ENCODE data around the gene ITGA5.

Gene ITGA5

GRCh38 chr12:54415221-54415929 is 3.7 kb downstream of the ITGA5 start:
- in situ Hi-C loops (cut with HindIII; ENCODE audit: low pct_ligation_motif_present, low pct_unique_long_range_greater_than_20kb, low sequenced_read_pairs): no loop called here

GRCh38 chr12:54413284-54414190 is 5.5 kb downstream of the ITGA5 start:
- in situ Hi-C loops (cut with HindIII; ENCODE audit: low pct_ligation_motif_present, low pct_unique_long_range_greater_than_20kb, low sequenced_read_pairs): no loop called here
- DNase-seq: no peak

More at GRCh38 chr12:54415221-54415929, 3.7 kb downstream of the ITGA5 start:
- peak; percentile 27 for DNase-seq

DNA sequence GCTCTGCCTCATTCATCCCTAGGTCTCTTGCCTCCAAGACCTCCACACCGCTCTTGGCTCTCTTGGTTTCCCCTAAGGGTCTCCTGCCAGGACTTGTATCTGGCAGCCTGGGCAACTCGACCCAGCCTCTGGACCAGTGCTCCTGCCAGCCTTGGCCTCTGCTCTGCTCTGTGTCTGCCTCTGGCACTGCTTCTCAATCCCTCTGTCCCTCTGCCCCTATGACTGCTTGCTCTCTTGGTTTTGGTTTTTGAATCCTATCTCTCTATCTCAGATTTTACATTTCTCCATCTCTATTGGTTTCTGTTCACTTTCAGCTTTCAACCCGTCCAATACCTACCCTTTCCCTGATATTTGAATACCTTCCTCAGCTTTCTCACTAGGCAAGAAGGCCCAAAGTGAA is 6.3 kb downstream of the ITGA5 start:
- in situ Hi-C loops (cut with HindIII; ENCODE audit: low pct_ligation_motif_present, low pct_unique_long_range_greater_than_20kb, low sequenced_read_pairs): no loop called here
- no peak for DNase-seq

GRCh38 chr12:54412348-54412747 is 6.7 kb downstream of the ITGA5 start:
- DNase-seq: no peak
- in situ Hi-C loops (cut with HindIII; ENCODE audit: low pct_ligation_motif_present, low pct_unique_long_range_greater_than_20kb, low sequenced_read_pairs): no loop called here

DNA sequence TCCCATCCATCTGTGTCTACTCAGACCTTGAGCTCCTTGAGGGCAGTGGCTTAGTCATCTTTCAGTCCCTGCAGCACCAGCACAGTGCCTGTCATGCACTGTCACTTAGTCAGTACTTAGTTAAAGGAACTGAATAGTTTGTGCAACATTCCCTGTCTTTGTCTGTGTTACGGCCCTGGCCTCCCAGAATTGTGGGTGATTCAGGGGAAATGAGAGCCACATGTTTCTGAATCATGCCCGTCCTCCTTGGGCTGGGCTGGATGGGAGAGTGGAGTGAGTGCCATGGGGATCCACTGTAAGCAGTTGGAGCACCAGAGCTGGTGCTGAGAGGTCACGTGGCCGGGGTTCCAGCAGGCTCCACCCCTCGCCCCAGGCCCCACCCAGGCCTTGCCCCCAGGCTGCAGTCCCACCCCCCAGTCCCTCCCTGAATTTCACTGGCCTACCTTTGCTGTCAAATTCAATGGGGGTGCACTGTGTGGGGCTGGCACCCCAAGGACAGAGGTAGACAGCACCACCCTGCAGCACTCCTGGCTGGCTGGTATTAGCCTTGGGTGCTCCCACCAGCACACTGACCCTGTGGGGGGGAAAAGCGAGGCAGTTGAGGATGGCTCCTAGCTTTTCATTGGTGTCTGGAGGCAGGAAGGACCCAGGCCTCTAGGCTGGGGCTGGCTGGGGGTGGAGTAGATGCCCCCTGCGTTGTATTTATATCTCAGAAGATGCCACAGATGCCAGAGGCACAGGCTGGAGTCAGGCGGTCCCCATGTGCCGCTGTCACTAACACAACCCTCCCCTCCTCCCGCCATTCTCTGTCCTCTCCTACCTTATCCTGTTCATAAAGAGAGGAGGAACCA is 7.5 kb downstream of the ITGA5 start:
- DNase-seq: peak; percentile 86
- in situ Hi-C loops (cut with HindIII; ENCODE audit: low pct_ligation_motif_present, low pct_unique_long_range_greater_than_20kb, low sequenced_read_pairs): no loop called here

- in situ Hi-C loops (cut with HindIII; ENCODE audit: low pct_ligation_motif_present, low pct_unique_long_range_greater_than_20kb, low sequenced_read_pairs): no loop called here
Observed at GRCh38 chr12:54409267-54409666, 9.8 kb downstream of the ITGA5 start.

DNA sequence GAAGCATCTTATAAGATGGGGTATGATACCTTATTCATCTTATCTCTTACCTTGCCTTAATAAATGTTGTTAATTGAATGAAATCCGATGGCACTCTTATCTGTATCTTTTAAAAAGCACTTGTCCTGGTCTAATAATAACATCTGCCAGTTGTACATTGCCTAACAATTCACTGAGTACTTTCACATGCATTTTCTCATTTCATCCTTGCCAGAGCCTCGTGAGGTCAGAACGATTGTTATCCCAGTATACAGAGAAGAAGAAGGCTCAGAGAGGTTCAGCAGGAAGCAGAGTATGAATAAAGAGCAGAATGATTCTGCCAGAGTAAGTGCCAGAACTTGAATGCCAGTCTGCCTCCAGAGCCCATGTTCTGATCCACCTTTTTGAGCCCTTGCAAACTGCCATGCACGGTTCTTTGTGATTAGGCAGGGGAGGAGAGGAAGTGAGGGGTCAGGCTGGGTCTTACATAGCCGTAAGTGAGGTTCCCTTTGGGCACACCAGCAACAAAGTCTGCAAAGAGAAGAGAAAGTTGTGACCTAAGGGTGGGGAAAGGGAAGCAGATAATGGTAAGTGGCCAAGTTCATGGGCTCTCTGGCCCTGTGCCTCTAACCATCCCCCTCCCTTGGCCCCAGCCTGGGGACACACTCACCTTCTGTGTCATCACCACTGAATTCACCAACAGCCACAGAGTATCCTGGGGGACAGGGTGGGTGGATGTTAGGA is 11.7 kb downstream of the ITGA5 start:
- DNase-seq: no peak
- in situ Hi-C loops (cut with HindIII; ENCODE audit: low pct_ligation_motif_present, low pct_unique_long_range_greater_than_20kb, low sequenced_read_pairs): no loop called here

More at GRCh38 chr12:54409267-54409666, 9.8 kb downstream of the ITGA5 start:
- DNase-seq: no peak

DNA sequence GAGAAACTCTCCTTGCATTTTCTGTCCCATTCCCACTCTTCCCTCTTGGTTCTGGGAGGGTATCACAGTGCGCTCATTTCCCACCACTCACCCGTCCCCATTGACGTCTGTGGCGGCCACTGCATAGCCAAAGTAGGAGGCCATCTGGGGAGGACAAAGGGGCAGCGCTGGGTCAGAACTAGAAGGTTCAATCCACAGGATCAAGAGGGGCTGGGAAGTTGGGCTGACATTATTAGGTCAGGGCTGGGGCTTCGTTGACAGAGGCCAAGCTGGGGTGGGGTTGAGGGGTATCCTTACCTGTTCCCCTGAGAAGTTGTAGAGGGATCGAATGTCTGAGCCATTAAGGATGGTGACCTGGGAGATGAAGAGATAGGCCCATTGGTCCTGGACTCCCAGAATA is 13.5 kb downstream of the ITGA5 start:
- in situ Hi-C loops (cut with HindIII; ENCODE audit: low pct_ligation_motif_present, low pct_unique_long_range_greater_than_20kb, low sequenced_read_pairs): no loop called here
- no peak for DNase-seq

- in situ Hi-C loops (cut with HindIII; ENCODE audit: low pct_ligation_motif_present, low pct_unique_long_range_greater_than_20kb, low sequenced_read_pairs): no loop called here
- DNase-seq: no peak
Observed at GRCh38 chr12:54405106-54405505, 14.0 kb downstream of the ITGA5 start.

DNA sequence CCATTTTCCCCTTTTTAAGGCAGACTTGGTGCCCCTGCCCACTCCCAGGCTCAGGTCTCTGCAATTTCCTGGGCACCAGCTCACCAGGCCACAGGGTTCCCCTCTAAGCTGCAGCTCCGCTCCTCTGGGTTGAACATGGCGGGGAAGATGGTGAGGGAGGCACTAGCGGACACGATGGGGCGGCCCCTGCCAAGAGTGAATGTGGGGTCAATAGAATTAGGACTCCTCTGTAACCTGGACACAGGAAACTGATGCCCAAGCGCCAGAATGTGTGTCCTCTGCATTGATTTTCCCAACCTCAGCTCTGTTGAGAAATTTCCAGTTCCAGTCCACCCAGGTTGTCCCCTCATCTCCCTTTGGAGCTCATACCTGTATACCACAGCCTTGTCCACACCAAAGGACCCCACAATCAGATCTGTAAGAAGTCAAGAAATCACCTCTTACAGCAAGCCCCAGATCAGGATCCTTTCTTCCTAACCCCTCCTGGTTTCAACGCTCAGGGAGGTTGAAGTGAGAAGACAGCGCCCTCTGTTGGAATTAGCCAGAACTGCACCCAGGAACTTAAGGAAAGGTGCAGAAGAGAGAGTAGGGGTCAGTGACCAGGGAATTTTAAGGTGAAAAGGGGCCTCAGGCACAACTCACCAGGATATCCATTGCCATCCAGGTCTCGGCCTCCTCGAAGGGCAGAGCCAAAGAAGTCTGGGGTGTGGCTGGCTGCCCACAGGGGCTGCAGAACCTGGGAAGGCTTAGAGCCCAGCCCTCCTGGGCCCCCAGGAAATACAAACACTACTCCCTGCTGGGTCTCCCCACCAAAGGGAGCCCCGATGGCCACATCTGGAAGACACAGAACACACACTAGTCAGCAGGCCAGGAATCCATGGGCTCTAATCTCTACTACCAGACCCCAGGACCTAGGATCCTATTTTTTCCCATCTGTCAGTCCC is 14.7 kb downstream of the ITGA5 start:
- DNase-seq: peak; percentile 80
- in situ Hi-C loops (cut with HindIII; ENCODE audit: low pct_ligation_motif_present, low pct_unique_long_range_greater_than_20kb, low sequenced_read_pairs): no loop called here

- in situ Hi-C loops (cut with HindIII; ENCODE audit: low pct_ligation_motif_present, low pct_unique_long_range_greater_than_20kb, low sequenced_read_pairs): no loop called here
- DNase-seq: no peak
Observed at GRCh38 chr12:54401119-54401518, 17.9 kb downstream of the ITGA5 start.

DNA sequence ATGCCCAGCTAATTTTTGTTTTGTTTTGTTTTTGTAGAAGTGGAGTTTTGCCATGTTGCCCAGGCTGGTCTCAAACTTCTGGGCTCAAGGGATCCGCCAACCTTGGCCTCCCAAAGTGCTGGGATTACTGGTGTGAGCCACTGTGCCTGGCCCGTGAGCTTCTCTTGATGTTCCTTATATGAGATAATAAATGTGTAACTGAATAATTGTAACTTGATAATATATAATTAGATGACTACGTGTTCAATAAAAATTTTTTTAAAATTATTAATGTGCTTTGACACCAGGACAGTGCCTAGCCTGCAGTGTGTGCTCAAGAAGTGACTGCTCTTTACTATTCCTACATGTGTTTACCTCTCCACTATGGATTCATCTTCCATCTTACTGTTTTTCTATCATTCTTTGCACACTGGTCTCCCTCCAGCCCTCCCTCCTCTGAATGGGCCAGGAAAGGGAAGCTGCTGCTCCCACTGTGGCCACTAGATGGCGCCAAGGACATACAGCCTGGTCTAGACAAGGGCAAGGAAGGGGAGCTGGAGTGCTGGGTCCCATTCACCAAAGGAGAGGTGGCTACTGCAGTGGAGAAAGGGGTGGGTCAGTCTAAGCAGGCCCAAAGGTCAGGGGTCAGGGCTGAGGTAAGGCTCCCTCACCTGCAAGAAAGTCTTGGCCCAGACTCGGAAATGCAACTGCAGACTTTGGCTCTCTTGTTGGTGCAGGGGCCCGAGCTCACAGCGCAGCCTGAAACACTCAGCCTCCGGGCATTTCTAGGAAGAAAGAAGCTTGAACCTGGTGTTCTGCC is 19.9 kb downstream of the ITGA5 start:
- in situ Hi-C loops (cut with HindIII; ENCODE audit: low pct_ligation_motif_present, low pct_unique_long_range_greater_than_20kb, low sequenced_read_pairs): no loop called here
- peak; percentile 86 for DNase-seq

DNA sequence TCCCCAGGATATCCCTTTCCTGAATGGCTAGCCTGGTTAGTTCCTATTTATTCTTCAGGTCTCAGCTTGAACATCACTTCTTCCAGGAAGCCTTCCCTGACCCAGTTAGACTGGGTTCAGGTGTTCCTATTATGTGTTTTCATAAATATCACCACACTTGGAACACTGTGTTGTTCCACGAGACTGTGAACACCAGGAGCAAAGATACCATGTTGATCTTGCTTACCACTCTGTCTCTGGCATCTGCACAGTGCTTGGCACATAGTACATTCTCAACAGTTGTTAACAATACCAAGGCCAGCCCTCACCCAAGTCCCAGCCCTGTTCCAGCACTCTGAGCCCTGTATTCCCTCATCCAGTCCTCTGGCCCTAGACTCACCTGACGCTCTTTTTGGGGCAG is 20.8 kb downstream of the ITGA5 start:
- in situ Hi-C loops (cut with HindIII; ENCODE audit: low pct_ligation_motif_present, low pct_unique_long_range_greater_than_20kb, low sequenced_read_pairs): no loop called here
- DNase-seq: no peak

GRCh38 chr12:54397157-54397556 is 21.9 kb downstream of the ITGA5 start:
- in situ Hi-C loops (cut with HindIII; ENCODE audit: low pct_ligation_motif_present, low pct_unique_long_range_greater_than_20kb, low sequenced_read_pairs): no loop called here
- DNase-seq: no peak

GRCh38 chr12:54395545-54395944 is 23.5 kb downstream of the ITGA5 start:
- DNase-seq: no peak
- in situ Hi-C loops (cut with HindIII; ENCODE audit: low pct_ligation_motif_present, low pct_unique_long_range_greater_than_20kb, low sequenced_read_pairs): no loop called here

DNA sequence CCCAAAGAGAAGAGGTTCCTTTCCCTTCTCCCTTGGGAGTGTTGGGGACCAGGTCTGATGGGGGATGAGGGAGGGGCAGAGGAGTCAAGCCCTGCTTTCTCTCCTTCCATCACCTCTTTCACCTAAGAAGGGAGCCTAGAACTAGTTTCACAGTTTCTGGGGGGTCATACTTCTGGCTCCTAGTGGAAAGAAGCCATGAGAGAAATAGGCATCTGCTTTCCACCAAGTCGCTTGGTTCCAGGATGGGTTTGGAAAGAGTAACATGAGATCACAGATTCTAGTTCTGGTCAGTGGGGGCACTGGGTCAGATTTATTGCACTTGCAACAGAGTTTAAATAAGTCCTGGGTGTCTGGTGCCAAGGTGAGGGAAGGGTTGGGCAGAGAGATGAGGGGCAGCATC is 24.1 kb downstream of the ITGA5 start:
- no peak for DNase-seq
- in situ Hi-C loops (cut with HindIII; ENCODE audit: low pct_ligation_motif_present, low pct_unique_long_range_greater_than_20kb, low sequenced_read_pairs): no loop called here

DNA sequence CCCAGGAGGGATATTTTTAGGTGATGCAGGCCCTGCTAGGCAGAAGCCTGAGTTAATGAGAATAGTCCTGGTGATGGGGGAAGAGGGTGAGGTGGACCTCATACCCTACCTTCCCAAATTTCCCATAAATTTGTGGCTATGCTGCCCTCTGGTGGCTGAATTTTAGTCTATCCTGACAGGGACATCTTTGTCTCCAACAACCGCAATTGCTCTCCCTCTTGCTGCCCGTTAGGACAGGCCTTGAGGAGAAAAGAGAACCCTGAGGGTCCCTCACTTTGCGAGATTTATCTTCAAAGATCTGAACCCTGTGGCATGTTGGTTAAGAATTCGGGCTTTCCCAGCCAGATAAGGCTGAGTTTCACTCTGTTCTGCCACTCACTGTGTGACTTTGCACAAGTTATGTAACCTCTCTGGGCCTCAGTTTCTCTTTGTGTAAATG is 24.8 kb downstream of the ITGA5 start:
- in situ Hi-C loops (cut with HindIII; ENCODE audit: low pct_ligation_motif_present, low pct_unique_long_range_greater_than_20kb, low sequenced_read_pairs): no loop called here
- peak; percentile 68 for DNase-seq

Data from ACHN (cell line).